Measurements from ENCODE around the gene IGFL4.

Gene IGFL4

DNA sequence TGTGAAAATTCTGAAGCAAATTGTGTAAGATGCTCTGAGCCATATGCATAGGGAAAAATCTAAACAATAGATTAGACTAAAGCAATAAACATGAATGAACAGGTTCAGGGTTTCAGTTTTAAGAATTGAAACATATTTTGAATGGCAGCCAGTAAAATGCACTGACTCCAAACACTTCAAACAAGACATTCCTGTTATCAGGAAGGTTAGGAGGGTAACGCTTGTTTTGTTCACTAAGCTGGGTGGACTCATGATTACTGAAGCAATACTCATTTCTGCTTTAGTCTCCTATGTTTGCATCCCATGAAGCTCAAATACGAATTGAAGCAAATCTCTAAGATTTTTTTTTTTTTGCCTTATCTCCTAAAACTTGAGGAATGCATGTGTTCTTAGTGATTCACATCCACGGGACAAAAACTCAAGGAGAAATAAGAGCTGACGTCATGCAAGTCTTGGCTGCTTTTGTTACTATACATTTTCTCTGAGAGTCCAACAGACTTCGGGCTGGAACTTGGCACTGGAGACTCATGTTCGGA lies 29.1 kb upstream of the IGFL4 start:
- no peak overlapping the region for H3K4me3 Mint-ChIP-seq
- no peaks in the 10 kb centered on the region for H3K4me1 Mint-ChIP-seq
- H3K27ac Mint-ChIP-seq = no peak overlapping the region
- H3K36me3 Mint-ChIP-seq = peaks cover 2% of the 10 kb centered on the region
- peaks cover 58% of the 10 kb centered on the region for H3K27me3 Mint-ChIP-seq
- no peaks in the 10 kb centered on the region for H3K9me3 Mint-ChIP-seq

DNA sequence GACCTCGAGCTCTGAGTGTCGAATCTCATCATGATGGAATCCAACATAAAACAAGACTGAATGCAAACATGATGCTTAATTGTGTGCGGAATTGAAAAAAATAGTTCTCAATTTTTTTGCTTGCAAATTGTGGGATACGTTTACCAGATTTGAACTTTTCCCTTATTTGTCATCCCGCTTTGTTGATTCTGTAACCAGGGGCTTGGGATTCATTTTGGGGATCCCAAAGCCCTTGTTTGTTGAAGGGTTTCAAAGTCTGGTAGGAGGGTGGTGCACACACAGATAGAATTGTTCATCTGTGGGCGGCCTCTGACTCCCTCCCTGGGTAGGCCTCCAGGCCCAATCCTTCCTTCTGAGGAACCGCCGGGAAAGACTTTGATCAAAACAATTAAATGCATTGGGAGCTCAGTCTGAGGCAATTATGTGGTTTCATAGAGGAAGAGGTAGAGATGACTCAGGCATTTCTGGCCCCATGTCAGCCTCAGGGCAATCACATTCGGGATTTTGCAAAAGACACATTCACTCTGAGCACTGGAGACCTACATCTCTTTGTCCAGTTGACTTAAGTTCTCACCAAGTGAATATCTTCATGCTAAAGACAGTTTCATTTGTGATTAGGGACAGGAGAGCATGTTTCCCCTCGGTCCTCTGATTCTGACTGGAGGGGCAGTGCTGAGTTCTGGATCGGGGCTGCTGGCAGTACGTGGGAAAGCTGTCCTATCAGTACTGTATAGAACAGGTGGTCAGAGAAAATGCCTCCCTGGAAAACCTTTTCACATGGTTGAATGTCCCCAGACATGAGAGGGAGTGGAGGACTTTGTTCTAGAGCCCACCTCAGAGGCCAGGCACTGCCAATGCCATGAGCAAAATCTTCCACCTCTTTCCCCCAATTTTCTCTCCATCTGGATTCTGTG lies 27.8 kb upstream of the IGFL4 start:
- no peak overlapping the region for H3K27ac Mint-ChIP-seq
- H3K4me3 Mint-ChIP-seq = no peak overlapping the region
- H3K36me3 Mint-ChIP-seq = peaks cover 2% of the 10 kb centered on the region
- no peaks in the 10 kb centered on the region for H3K9me3 Mint-ChIP-seq
- H3K27me3 Mint-ChIP-seq = peaks cover 55% of the 10 kb centered on the region
- H3K4me1 Mint-ChIP-seq = no peaks in the 10 kb centered on the region

DNA sequence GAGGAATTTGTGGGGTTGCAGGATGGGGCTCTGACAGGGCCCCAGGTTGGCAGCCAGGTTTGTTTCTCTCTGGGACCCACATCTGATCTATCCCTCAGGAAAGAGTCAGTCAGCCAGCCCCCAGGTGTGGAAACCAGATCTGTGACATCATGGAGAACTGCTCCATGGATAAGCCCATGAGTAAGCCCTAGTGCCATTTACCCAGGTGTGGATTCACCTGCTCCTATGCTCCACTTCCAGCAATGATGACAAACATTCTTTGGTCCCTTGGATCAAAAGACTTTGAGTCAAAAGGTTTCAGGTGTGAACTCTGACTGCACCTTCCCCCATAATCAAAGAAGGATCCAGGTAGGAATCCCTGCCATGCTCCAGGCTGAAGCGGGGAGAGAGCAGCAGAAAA lies 26.9 kb upstream of the IGFL4 start:
- H3K4me3 Mint-ChIP-seq = no peak overlapping the region
- peaks cover 51% of the 10 kb centered on the region for H3K27me3 Mint-ChIP-seq
- no peaks in the 10 kb centered on the region for H3K9me3 Mint-ChIP-seq
- H3K27ac Mint-ChIP-seq = no peak overlapping the region
- H3K4me1 Mint-ChIP-seq = no peaks in the 10 kb centered on the region
- peaks cover 2% of the 10 kb centered on the region for H3K36me3 Mint-ChIP-seq

DNA sequence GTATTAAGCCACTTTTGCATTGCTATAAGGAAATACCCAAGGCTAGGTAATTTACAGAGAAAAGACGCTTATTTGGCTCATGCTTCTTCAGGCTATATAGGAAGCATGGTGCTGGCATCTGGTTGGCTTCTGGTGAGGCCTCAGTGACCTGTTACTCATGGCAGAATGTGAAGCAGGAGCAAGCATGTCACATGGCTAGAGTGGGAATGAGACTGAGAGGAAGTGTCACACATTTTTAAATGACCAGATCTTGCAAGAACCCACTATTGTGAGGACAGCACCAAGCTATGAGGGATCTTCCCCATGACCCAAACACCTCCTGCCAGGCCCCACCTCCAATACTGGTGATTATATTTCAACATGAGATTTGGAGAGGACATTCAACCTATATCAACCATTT lies 25.7 kb upstream of the IGFL4 start:
- Mint-ChIP-seq H3K4me3 (no peak overlapping the region), H3K4me1 (no peaks in the 10 kb centered on the region), H3K27me3 (peaks cover 50% of the 10 kb centered on the region), H3K36me3 (peaks cover 2% of the 10 kb centered on the region), H3K27ac (no peak overlapping the region), H3K9me3 (no peaks in the 10 kb centered on the region)

DNA sequence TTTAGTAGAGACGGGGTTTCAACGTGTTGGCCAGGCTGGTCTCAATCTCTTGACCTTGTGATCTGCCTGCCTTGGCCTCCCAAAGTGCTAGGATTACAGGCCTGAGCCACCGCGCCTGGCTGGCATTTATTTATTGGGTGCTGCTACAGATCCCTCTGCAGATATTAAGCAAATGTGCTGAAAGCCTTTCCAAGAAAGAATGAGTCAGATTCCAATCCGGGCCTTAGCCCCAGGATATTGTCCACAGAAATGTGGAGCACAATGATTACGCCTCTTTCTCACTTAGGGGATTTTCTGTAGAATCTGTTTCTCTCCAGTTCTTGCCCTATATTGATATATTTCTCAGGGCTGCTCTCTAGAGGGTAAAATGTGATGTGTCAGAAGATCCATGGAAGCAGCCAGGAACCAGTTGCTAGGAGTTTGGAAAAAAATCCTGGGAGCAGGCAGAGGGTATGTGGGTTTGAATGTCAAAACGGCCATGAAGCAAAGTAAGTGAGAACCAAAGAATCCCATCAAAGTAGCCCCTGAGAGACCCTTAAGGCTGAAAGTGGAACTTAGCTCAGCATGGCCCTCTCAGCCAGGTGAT lies 24.8 kb upstream of the IGFL4 start:
- Mint-ChIP-seq H3K9me3 (no peaks in the 10 kb centered on the region), H3K27ac (no peak overlapping the region), H3K4me3 (no peak overlapping the region), H3K36me3 (peaks cover 2% of the 10 kb centered on the region), H3K27me3 (peaks cover 49% of the 10 kb centered on the region), H3K4me1 (no peaks in the 10 kb centered on the region)

DNA sequence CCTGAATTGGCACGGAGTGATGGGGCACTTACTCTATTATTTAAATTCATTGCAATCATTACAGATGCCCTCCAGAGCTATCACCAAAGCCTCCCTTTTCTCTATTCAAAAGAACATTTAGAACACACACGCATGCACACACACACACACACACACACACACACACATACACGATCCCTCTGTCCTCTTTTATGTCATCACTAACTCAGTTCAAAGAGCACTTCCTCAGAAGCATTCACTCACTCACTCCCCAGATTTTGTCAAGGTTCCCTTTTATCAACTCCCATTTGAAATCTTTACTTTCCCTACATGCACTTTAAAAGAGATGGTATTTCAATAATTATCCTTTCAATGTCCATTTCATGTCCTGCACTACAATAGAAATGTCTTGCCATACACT lies 22.4 kb upstream of the IGFL4 start:
- peaks cover 3% of the 10 kb centered on the region for H3K36me3 Mint-ChIP-seq
- no peak overlapping the region for H3K4me3 Mint-ChIP-seq
- H3K27ac Mint-ChIP-seq = no peak overlapping the region
- H3K4me1 Mint-ChIP-seq = no peaks in the 10 kb centered on the region
- H3K27me3 Mint-ChIP-seq = peaks cover 45% of the 10 kb centered on the region
- no peaks in the 10 kb centered on the region for H3K9me3 Mint-ChIP-seq

DNA sequence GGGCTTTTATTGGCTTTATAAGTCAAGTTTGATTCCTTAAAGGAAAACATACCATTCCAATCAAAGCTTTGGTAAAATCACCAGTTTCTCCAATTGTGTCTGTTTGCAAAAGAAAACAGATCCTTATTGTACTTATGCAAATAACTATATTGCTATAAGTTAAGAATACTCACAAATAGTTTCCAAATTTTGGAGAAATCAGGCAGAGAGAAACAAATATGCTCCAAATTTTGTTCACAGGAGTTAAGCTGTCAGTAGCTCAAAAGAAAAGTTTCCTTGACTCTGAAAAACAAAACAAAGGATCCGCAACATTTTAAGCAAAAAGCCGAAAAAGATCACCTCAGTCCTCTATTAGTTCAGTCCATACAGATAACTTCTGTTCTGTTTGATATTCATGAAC lies 19.2 kb upstream of the IGFL4 start:
- Mint-ChIP-seq H3K4me1 (no peaks in the 10 kb centered on the region), H3K36me3 (peaks cover 2% of the 10 kb centered on the region), H3K4me3 (no peak overlapping the region), H3K9me3 (no peaks in the 10 kb centered on the region), H3K27ac (no peak overlapping the region), H3K27me3 (peaks cover 44% of the 10 kb centered on the region)

DNA sequence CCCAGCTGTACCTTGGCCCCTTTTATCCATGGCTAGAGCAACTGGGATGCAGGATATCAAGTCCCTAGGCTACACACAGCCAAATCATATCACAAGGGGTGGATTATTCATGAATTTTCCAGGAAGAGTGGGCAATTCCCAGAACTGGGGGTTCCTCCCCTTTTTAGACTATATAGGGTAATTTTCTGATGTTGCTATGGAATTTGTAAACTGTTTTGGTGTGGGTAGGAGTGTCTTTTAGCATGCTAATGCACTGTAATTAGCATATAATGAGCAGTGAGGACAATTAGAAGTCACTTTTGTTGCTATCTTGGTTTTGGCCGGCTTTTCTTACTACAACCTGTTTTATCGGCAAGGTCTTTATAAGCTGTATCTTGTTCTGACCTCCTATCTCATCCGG lies 18.0 kb upstream of the IGFL4 start:
- no peak overlapping the region for H3K4me3 Mint-ChIP-seq
- H3K27me3 Mint-ChIP-seq = peaks cover 40% of the 10 kb centered on the region
- peaks cover 2% of the 10 kb centered on the region for H3K36me3 Mint-ChIP-seq
- H3K27ac Mint-ChIP-seq = no peak overlapping the region
- no peaks in the 10 kb centered on the region for H3K4me1 Mint-ChIP-seq
- no peaks in the 10 kb centered on the region for H3K9me3 Mint-ChIP-seq

DNA sequence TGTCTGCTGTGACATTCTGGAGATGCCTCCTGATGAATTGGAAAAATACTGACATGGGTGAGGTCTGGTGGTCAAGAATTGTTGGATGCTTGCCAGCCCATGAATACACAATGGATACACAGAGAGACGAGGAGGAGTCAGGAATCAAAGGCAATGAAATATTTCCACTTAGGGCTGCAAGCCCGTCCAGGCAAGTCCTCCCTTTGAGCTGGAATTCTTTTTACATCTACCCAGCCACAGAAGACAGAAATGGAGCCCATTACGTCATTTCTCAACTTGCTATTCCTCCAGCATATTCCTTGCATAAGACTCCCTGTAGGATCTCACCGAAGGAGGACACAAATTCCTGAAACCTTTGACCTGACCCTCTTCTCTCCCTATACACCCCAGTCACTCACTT lies 15.7 kb upstream of the IGFL4 start:
- H3K27ac Mint-ChIP-seq = no peak overlapping the region
- no peaks in the 10 kb centered on the region for H3K9me3 Mint-ChIP-seq
- H3K27me3 Mint-ChIP-seq = peaks cover 34% of the 10 kb centered on the region
- H3K36me3 Mint-ChIP-seq = peaks cover 2% of the 10 kb centered on the region
- H3K4me1 Mint-ChIP-seq = no peaks in the 10 kb centered on the region
- H3K4me3 Mint-ChIP-seq = no peak overlapping the region

DNA sequence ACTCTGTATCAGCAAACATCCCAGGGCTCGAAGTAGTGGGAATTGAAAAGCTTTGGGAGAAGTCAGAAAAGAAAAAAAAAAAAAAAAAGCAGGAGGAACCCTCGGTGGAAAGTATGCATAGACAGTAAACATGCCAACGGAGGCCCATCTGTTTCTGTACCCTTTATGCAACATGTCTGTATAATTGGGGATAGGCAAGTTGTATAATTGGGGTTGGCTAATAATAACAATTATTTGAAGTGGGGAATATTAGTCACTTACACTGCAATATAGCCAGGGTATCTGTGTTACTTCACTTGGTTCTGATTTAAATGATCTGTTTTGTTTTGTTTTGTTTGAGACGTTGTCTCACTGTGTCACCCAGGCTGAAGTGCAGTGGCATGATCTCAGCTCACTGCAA lies 12.1 kb upstream of the IGFL4 start:
- Mint-ChIP-seq H3K9me3 (no peaks in the 10 kb centered on the region), H3K36me3 (no peaks in the 10 kb centered on the region), H3K27me3 (peaks cover 43% of the 10 kb centered on the region), H3K27ac (no peak overlapping the region), H3K4me1 (no peaks in the 10 kb centered on the region), H3K4me3 (no peak overlapping the region)

DNA sequence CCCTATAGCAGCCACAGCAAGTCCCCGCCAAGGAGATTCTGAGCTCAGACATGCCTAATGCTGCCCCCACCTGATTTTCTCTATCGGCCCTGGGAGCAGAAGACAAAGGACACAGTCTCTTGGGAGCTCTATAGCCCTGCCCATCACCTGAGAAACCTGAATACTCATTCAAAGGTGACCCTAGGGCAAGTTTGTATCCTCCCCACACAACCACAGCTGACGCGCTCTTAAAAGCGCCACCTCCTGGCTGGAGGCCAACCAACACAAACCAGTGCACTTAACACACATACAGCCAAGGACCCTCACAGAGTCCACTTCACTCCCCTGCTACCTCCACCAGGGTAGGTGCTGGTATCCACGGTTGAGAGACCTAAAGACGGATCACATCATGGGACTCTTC lies 8.8 kb upstream of the IGFL4 start:
- Mint-ChIP-seq H3K4me3 (no peak overlapping the region), H3K27ac (no peak overlapping the region)

DNA sequence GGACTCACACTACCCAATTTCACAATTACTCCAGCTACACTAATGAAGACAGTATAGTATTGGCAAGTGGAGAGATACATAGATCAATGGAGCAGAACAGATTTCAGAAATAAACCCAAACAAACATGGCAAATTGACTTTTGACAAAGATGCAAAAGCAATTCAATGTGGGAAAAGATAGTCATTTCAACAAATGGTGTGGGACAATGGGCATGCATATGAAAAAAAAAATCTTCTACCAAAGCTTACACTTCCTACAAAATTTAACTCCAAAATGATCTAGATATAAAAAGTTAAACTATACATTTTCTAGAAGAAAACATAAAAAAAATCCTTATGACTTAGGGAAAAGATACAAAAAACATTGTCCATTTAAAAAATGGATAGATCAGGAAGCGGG lies 2.7 kb upstream of the IGFL4 start:
- H3K27ac Mint-ChIP-seq = no peak overlapping the region
- peaks cover 59% of the 10 kb centered on the region for H3K27me3 Mint-ChIP-seq
- no peak overlapping the region for H3K4me3 Mint-ChIP-seq
- peaks cover 4% of the 10 kb centered on the region for H3K36me3 Mint-ChIP-seq
- no peaks in the 10 kb centered on the region for H3K9me3 Mint-ChIP-seq
- no peaks in the 10 kb centered on the region for H3K4me1 Mint-ChIP-seq

More for the DNA sequence above, 8.8 kb upstream of the IGFL4 start:
- Mint-ChIP-seq H3K27me3 (peaks cover 54% of the 10 kb centered on the region), H3K9me3 (no peaks in the 10 kb centered on the region), H3K36me3 (no peaks in the 10 kb centered on the region), H3K4me1 (no peaks in the 10 kb centered on the region)

DNA sequence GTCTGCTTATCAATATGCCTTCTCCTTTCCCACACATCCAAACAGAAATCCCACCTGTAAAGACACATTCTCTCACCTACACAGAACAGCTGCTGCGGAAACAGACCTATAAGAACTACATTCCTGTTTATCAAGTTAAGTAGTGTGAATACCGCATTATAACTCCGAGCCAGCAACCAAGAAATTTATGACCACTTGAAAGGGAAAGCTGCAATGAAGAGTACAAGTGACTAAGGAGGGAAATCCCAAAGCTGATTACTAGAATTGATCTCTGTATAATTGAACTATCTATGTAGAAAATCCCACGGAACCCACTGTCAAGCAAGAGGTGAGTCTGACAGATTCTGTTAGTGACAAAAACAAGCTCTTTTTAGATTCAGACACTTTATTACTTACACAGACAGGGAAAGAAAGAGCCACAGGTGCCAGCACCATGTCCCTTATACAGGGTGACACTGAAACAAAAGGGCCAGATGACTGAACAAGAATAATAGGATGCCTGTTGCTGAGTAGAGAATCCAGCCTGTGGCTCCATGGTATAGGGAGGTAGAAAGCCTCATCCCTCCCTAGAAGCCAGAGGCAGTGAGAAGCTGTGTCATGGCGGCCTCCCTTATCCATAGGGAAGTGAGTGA lies 1.6 kb upstream of the IGFL4 start:
- Mint-ChIP-seq H3K4me3 (no peak overlapping the region), H3K27me3 (peaks cover 48% of the 10 kb centered on the region), H3K9me3 (no peaks in the 10 kb centered on the region), H3K27ac (no peak overlapping the region), H3K36me3 (peaks cover 4% of the 10 kb centered on the region), H3K4me1 (no peaks in the 10 kb centered on the region)

DNA sequence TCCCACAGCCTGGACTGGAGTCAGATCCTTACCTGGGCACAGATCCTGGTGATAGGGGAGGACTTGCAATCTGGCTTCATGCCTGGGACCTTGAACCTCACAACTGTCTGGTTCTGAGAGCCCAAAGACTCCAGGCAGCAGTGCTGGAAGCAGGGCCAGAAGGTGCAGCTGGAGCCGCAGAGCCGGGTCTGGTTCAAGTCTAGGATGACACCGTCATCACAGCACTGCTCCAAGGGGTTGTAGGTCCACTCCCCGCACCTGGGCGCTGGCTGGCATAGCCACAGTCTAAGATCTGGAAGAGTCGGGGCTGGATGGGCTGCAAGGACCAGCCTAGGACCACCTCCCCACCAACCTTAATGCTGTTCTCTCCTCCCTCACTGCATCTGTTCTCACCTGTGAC lies 677 bp downstream of the IGFL4 start:
- no peak overlapping the region for H3K4me3 Mint-ChIP-seq
- no peak overlapping the region for H3K27ac Mint-ChIP-seq
- peaks cover 6% of the 10 kb centered on the region for H3K36me3 Mint-ChIP-seq
- H3K4me1 Mint-ChIP-seq = no peaks in the 10 kb centered on the region
- H3K27me3 Mint-ChIP-seq = peaks cover 33% of the 10 kb centered on the region
- H3K9me3 Mint-ChIP-seq = no peaks in the 10 kb centered on the region

DNA sequence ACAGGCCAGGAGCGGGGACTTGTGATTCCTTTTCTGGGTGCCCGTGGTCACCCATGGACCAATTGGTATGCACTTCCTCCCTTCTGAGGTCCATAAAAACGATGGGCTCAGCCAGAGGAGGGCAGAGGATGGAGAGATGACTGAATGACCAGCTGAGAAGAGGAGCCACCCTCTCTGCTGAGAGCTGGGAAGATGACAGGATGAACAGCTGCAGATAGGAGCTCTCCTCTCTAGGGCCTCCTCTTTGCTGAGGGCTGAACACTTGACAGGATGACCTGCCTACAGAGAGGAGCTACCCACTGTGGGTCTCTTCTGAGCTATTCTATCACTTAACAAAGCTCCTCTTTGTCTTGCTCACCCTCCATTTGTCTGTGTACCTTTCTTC lies 4.1 kb downstream of the IGFL4 start:
- H3K27ac Mint-ChIP-seq = no peak overlapping the region
- no peaks in the 10 kb centered on the region for H3K9me3 Mint-ChIP-seq

More for the DNA sequence above, 4.1 kb downstream of the IGFL4 start:
- Mint-ChIP-seq H3K4me1 (no peaks in the 10 kb centered on the region), H3K36me3 (peaks cover 2% of the 10 kb centered on the region), H3K4me3 (no peak overlapping the region), H3K27me3 (peaks cover 15% of the 10 kb centered on the region)

Data from activated naive CD4-positive, alpha-beta T cell treated with anti-CD3 and anti-CD28 coated beads, Interleukin-2, amount 50 U/mL, for 24 hours (primary cell).